Ishikawa (cell line): ENCODE data around the gene DNMT3A.

Experiments
- CEBPB ChIP-seq: IDR thresholded peaks from 2 replicates; pipeline ENCODE4 v1.6.1; 2012
- CREB1 ChIP-seq: IDR thresholded peaks from 2 replicates; pipeline ENCODE4 v1.6.1; 2012; ENCODE audit warnings: low read depth
- EGR1 ChIP-seq: IDR thresholded peaks from 2 replicates; pipeline ENCODE4 v1.6.1; 2012
- EP300 ChIP-seq: IDR thresholded peaks from 2 replicates; pipeline ENCODE4 v1.6.1; 2012; ENCODE audit warnings: borderline replicate concordance
- FOXM1 ChIP-seq: IDR thresholded peaks from 2 replicates; pipeline ENCODE4 v1.6.1; 2012; ENCODE audit warnings: low read depth, borderline replicate concordance
- NFIC ChIP-seq: IDR thresholded peaks from 2 replicates; pipeline ENCODE4 v1.6.1; 2012
- RAD21 ChIP-seq: IDR thresholded peaks from 2 replicates; pipeline ENCODE4 v1.6.1; 2012; ENCODE audit warnings: low read depth
- TAF1 ChIP-seq: IDR thresholded peaks from 2 replicates; pipeline ENCODE4 v1.6.1; 2012; ENCODE audit warnings: low read depth, mild to moderate bottlenecking
- TCF12 ChIP-seq: IDR thresholded peaks from 2 replicates; pipeline ENCODE4 v1.6.1; 2012; ENCODE audit warnings: low read depth
- TEAD4 ChIP-seq: IDR thresholded peaks from 2 replicates; pipeline ENCODE4 v1.6.1; 2012
- YY1 ChIP-seq: IDR thresholded peaks from 2 replicates; pipeline ENCODE4 v1.6.1; 2012; ENCODE audit warnings: low read depth
- ZBTB7A ChIP-seq: IDR thresholded peaks from 2 replicates; pipeline ENCODE4 v1.6.1; 2012; ENCODE audit warnings: low read depth
- TF ChIP-seq, protein P1 (sequence below): IDR thresholded peaks from 2 replicates; pipeline ENCODE4 v1.6.1; 2012; ENCODE audit warnings: low read depth, mild to moderate bottlenecking
- TF ChIP-seq, protein P2 (sequence below): IDR thresholded peaks from 2 replicates; pipeline ENCODE4 v1.6.1; 2012
- TF ChIP-seq, protein P3 (sequence below): IDR thresholded peaks from 2 replicates; pipeline ENCODE4 v1.6.1; 2012

Gene DNMT3A

DNA sequence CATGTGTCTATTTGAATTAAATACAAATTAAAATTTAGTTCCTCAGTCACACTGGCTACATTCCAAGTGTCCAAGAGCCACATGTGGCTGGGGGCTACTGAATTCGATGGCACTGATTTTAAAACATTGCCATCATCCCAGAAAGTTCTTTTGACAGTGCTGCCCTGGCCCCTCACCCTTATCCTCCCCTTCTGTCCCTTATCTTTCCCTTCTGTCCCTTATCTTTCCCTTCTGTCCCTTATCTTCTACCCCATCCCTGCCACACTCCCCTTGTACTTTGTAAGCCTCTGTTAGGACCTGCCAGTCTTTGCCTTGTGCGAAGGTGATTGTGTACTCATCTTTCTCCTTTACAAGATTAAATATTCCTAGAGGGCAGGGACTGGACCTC, 85.2 kb downstream of the DNMT3A start:
- TF ChIP-seq TCF12 (no peak), CEBPB (no peak), ZBTB7A (no peak), RAD21 (no peak), FOXM1 (no peak), TEAD4 (no peak), TAF1 (no peak), CREB1 (no peak), EP300 (no peak), NFIC (no peak), YY1 (no peak), EGR1 (no peak)
- TF ChIP-seq, protein P1, sequence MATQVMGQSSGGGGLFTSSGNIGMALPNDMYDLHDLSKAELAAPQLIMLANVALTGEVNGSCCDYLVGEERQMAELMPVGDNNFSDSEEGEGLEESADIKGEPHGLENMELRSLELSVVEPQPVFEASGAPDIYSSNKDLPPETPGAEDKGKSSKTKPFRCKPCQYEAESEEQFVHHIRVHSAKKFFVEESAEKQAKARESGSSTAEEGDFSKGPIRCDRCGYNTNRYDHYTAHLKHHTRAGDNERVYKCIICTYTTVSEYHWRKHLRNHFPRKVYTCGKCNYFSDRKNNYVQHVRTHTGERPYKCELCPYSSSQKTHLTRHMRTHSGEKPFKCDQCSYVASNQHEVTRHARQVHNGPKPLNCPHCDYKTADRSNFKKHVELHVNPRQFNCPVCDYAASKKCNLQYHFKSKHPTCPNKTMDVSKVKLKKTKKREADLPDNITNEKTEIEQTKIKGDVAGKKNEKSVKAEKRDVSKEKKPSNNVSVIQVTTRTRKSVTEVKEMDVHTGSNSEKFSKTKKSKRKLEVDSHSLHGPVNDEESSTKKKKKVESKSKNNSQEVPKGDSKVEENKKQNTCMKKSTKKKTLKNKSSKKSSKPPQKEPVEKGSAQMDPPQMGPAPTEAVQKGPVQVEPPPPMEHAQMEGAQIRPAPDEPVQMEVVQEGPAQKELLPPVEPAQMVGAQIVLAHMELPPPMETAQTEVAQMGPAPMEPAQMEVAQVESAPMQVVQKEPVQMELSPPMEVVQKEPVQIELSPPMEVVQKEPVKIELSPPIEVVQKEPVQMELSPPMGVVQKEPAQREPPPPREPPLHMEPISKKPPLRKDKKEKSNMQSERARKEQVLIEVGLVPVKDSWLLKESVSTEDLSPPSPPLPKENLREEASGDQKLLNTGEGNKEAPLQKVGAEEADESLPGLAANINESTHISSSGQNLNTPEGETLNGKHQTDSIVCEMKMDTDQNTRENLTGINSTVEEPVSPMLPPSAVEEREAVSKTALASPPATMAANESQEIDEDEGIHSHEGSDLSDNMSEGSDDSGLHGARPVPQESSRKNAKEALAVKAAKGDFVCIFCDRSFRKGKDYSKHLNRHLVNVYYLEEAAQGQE = no peak
- TF ChIP-seq, protein P2, sequence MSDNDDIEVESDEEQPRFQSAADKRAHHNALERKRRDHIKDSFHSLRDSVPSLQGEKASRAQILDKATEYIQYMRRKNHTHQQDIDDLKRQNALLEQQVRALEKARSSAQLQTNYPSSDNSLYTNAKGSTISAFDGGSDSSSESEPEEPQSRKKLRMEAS = no peak
- TF ChIP-seq, protein P3, sequence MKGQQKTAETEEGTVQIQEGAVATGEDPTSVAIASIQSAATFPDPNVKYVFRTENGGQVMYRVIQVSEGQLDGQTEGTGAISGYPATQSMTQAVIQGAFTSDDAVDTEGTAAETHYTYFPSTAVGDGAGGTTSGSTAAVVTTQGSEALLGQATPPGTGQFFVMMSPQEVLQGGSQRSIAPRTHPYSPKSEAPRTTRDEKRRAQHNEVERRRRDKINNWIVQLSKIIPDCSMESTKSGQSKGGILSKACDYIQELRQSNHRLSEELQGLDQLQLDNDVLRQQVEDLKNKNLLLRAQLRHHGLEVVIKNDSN = no peak

DNA sequence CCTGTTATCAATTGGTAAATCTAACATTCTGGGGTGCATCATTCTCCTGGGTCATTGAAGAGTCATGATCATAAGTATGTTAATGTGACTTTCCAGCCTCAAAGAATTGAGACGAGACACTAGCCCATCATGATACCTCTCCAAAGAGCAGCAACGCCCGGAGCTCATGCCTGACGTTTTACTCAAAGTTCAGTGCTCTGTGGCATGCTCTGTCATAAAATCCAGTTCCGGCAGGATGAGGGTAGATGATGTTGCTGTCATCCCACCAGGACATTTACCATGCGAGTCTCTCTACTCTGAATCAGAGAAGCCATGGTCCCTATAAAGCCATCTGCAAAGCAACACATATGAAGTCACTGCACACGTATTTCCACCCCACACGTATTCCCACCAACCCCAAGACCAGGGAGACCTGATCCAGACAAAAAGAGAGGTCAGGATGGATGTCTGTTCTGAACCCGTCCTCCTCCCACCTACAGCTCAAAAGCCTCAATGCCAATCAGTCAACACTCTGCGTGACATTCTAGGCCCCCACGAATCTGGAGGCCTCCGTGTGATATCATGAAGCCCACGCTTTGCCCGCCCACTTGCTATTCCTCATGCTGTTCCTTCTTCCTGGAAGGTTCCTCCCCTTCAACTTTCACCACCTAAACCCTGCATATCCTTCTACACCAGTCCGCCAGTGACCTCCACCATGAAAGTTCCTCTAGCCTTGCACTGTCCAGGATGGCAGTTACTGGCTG, 85.8 kb downstream of the DNMT3A start:
- TF ChIP-seq EGR1 (no peak), TCF12 (no peak), NFIC (no peak), ZBTB7A (no peak), FOXM1 (no peak), EP300 (no peak), TEAD4 (no peak), RAD21 (no peak), TAF1 (no peak), CEBPB (no peak), CREB1 (no peak), YY1 (no peak)
- TF ChIP-seq, protein P3 = no peak
- TF ChIP-seq, protein P1 = no peak
- TF ChIP-seq, protein P2 = no peak

GRCh38 chr2:25254961-25255360, 86.8 kb downstream of the DNMT3A start:
- TF ChIP-seq YY1 = no peak
- no peak for TF ChIP-seq CEBPB
- TF ChIP-seq, protein P3 = no peak
- no peak for TF ChIP-seq CREB1

- TF ChIP-seq TCF12 = no peak
- no peak for TF ChIP-seq ZBTB7A
- no peak for TF ChIP-seq TAF1
- no peak for TF ChIP-seq EGR1
- no peak for TF ChIP-seq EP300
- TF ChIP-seq, protein P1 = no peak
- no peak for TF ChIP-seq CREB1
- TF ChIP-seq, protein P3 = no peak
- TF ChIP-seq RAD21 = no peak
- no peak for TF ChIP-seq TEAD4
- no peak for TF ChIP-seq NFIC
- no peak for TF ChIP-seq FOXM1
- TF ChIP-seq, protein P2 = no peak
- TF ChIP-seq CEBPB = no peak
- no peak for TF ChIP-seq YY1
Observed at GRCh38 chr2:25253153-25253626, 88.5 kb downstream of the DNMT3A start.
